ENCODE measurements around the gene DOCK9. TPM values are rescaled to one million over a fixed set of nuclear protein-coding genes. Genes with fewer than 3 reads are reported as not detected.

Gene DOCK9
- total RNA-seq, 2 experiments from 2014 or later, result 31.9 to 33.5 TPM

- no peak overlapping the region for H3K4me3 Mint-ChIP-seq
- peaks cover under 1% of the 10 kb centered on the region for H3K9me3 Mint-ChIP-seq
- no peak for DNase-seq
- peaks cover 24% of the 10 kb centered on the region for H3K27me3 Mint-ChIP-seq
- H3K4me1 Mint-ChIP-seq, result no peaks in the 10 kb centered on the region
- no peak overlapping the region for H3K27ac Mint-ChIP-seq
- H3K36me3 Mint-ChIP-seq, result peaks cover 8% of the 10 kb centered on the region
Observed at GRCh38 chr13:98787173-98787572, 190.7 kb downstream of the DOCK9 start.

- DNase-seq, result no peak
- no peaks in the 10 kb centered on the region for H3K4me1 Mint-ChIP-seq
- no peak overlapping the region for H3K4me3 Mint-ChIP-seq
- H3K36me3 Mint-ChIP-seq, result peaks cover 2% of the 10 kb centered on the region
- no peak overlapping the region for H3K27ac Mint-ChIP-seq
- H3K9me3 Mint-ChIP-seq, result no peaks in the 10 kb centered on the region
- H3K27me3 Mint-ChIP-seq, result peaks cover 24% of the 10 kb centered on the region
Observed at GRCh38 chr13:98786023-98786422, 191.8 kb downstream of the DOCK9 start.

- DNase-seq, result no peak
- Mint-ChIP-seq H3K4me3 (no peak overlapping the region), H3K36me3 (peaks cover 2% of the 10 kb centered on the region), H3K4me1 (no peaks in the 10 kb centered on the region), H3K27ac (no peak overlapping the region), H3K27me3 (peaks cover 24% of the 10 kb centered on the region), H3K9me3 (no peaks in the 10 kb centered on the region)
Observed at GRCh38 chr13:98785405-98785804, 192.5 kb downstream of the DOCK9 start.

GRCh38 chr13:98784666-98785065 lies 193.2 kb downstream of the DOCK9 start:
- Mint-ChIP-seq H3K4me3 (no peak overlapping the region), H3K36me3 (peaks cover 2% of the 10 kb centered on the region), H3K4me1 (no peaks in the 10 kb centered on the region), H3K27me3 (peaks cover 23% of the 10 kb centered on the region), H3K27ac (no peak overlapping the region), H3K9me3 (no peaks in the 10 kb centered on the region)
- no peak for DNase-seq

- DNase-seq, result no peak
- H3K27me3 Mint-ChIP-seq, result peaks cover 19% of the 10 kb centered on the region
- no peak overlapping the region for H3K27ac Mint-ChIP-seq
- H3K4me1 Mint-ChIP-seq, result no peaks in the 10 kb centered on the region
- peaks cover 2% of the 10 kb centered on the region for H3K36me3 Mint-ChIP-seq
- no peak overlapping the region for H3K4me3 Mint-ChIP-seq
- no peaks in the 10 kb centered on the region for H3K9me3 Mint-ChIP-seq
Observed at GRCh38 chr13:98783856-98784478, 193.9 kb downstream of the DOCK9 start.

- Mint-ChIP-seq H3K9me3 (no peaks in the 10 kb centered on the region), H3K4me3 (no peak overlapping the region)
Observed at GRCh38 chr13:98782654-98783053, 195.2 kb downstream of the DOCK9 start.

GRCh38 chr13:98781905-98782304 lies 196.0 kb downstream of the DOCK9 start:
- H3K9me3 Mint-ChIP-seq, result no peaks in the 10 kb centered on the region
- no peaks in the 10 kb centered on the region for H3K4me1 Mint-ChIP-seq
- DNase-seq, result no peak
- H3K27ac Mint-ChIP-seq, result no peak overlapping the region
- H3K36me3 Mint-ChIP-seq, result peaks cover 2% of the 10 kb centered on the region
- peaks cover 9% of the 10 kb centered on the region for H3K27me3 Mint-ChIP-seq
- no peak overlapping the region for H3K4me3 Mint-ChIP-seq

More at GRCh38 chr13:98782654-98783053, 195.2 kb downstream of the DOCK9 start:
- H3K4me1 Mint-ChIP-seq, result no peaks in the 10 kb centered on the region
- peaks cover 2% of the 10 kb centered on the region for H3K36me3 Mint-ChIP-seq
- no peak for DNase-seq
- peaks cover 13% of the 10 kb centered on the region for H3K27me3 Mint-ChIP-seq
- no peak overlapping the region for H3K27ac Mint-ChIP-seq

GRCh38 chr13:98781470-98781869 lies 196.4 kb downstream of the DOCK9 start:
- Mint-ChIP-seq H3K4me3 (no peak overlapping the region), H3K36me3 (peaks cover 2% of the 10 kb centered on the region), H3K4me1 (no peaks in the 10 kb centered on the region), H3K9me3 (no peaks in the 10 kb centered on the region), H3K27ac (no peak overlapping the region), H3K27me3 (peaks cover 9% of the 10 kb centered on the region)
- no peak for DNase-seq

- DNase-seq, result no peak
- Mint-ChIP-seq H3K27me3 (peaks cover 9% of the 10 kb centered on the region), H3K4me3 (no peak overlapping the region), H3K27ac (no peak overlapping the region), H3K4me1 (no peaks in the 10 kb centered on the region), H3K36me3 (peaks cover 2% of the 10 kb centered on the region), H3K9me3 (no peaks in the 10 kb centered on the region)
Observed at GRCh38 chr13:98781045-98781444, 196.8 kb downstream of the DOCK9 start.

- peaks cover 2% of the 10 kb centered on the region for H3K36me3 Mint-ChIP-seq
- no peak overlapping the region for H3K27ac Mint-ChIP-seq
- H3K9me3 Mint-ChIP-seq, result no peaks in the 10 kb centered on the region
- peaks cover 9% of the 10 kb centered on the region for H3K27me3 Mint-ChIP-seq
- no peak for DNase-seq
- no peaks in the 10 kb centered on the region for H3K4me1 Mint-ChIP-seq
- no peak overlapping the region for H3K4me3 Mint-ChIP-seq
Observed at GRCh38 chr13:98780451-98780850, 197.4 kb downstream of the DOCK9 start.

GRCh38 chr13:98779695-98780094 lies 198.2 kb downstream of the DOCK9 start:
- Mint-ChIP-seq H3K4me3 (no peak overlapping the region), H3K9me3 (no peaks in the 10 kb centered on the region)

GRCh38 chr13:98778749-98779148 lies 199.1 kb downstream of the DOCK9 start:
- no peaks in the 10 kb centered on the region for H3K4me1 Mint-ChIP-seq
- no peak overlapping the region for H3K27ac Mint-ChIP-seq
- DNase-seq, result no peak
- H3K9me3 Mint-ChIP-seq, result no peaks in the 10 kb centered on the region
- H3K27me3 Mint-ChIP-seq, result peaks cover 9% of the 10 kb centered on the region
- no peak overlapping the region for H3K4me3 Mint-ChIP-seq
- peaks cover 2% of the 10 kb centered on the region for H3K36me3 Mint-ChIP-seq

More at GRCh38 chr13:98779695-98780094, 198.2 kb downstream of the DOCK9 start:
- H3K27me3 Mint-ChIP-seq, result peaks cover 9% of the 10 kb centered on the region
- no peak for DNase-seq
- H3K27ac Mint-ChIP-seq, result no peak overlapping the region
- no peaks in the 10 kb centered on the region for H3K4me1 Mint-ChIP-seq
- peaks cover 2% of the 10 kb centered on the region for H3K36me3 Mint-ChIP-seq

GRCh38 chr13:98776644-98777043 lies 201.2 kb downstream of the DOCK9 start:
- Mint-ChIP-seq H3K36me3 (peaks cover 2% of the 10 kb centered on the region), H3K27me3 (peaks cover 9% of the 10 kb centered on the region), H3K4me1 (no peaks in the 10 kb centered on the region), H3K9me3 (no peaks in the 10 kb centered on the region), H3K27ac (no peak overlapping the region), H3K4me3 (no peak overlapping the region)
- DNase-seq, result no peak

- H3K27ac Mint-ChIP-seq, result no peak overlapping the region
- H3K9me3 Mint-ChIP-seq, result no peaks in the 10 kb centered on the region
- DNase-seq, result no peak
- H3K4me1 Mint-ChIP-seq, result no peaks in the 10 kb centered on the region
- no peak overlapping the region for H3K4me3 Mint-ChIP-seq
- H3K27me3 Mint-ChIP-seq, result peaks cover 9% of the 10 kb centered on the region
- no peaks in the 10 kb centered on the region for H3K36me3 Mint-ChIP-seq
Observed at GRCh38 chr13:98775844-98776598, 201.8 kb downstream of the DOCK9 start.

GRCh38 chr13:98775386-98775785 lies 202.5 kb downstream of the DOCK9 start:
- Mint-ChIP-seq H3K27ac (no peak overlapping the region), H3K27me3 (peaks cover 9% of the 10 kb centered on the region), H3K4me3 (no peak overlapping the region), H3K4me1 (no peaks in the 10 kb centered on the region), H3K36me3 (no peaks in the 10 kb centered on the region), H3K9me3 (no peaks in the 10 kb centered on the region)
- no peak for DNase-seq

GRCh38 chr13:98774776-98775175 lies 203.1 kb downstream of the DOCK9 start:
- Mint-ChIP-seq H3K4me1 (no peaks in the 10 kb centered on the region), H3K36me3 (no peaks in the 10 kb centered on the region), H3K27ac (no peak overlapping the region), H3K9me3 (no peaks in the 10 kb centered on the region), H3K27me3 (peaks cover 9% of the 10 kb centered on the region), H3K4me3 (no peak overlapping the region)
- no peak for DNase-seq
